ENCODE measurements around the gene WNT3. TPM values are rescaled to one million over a fixed set of nuclear protein-coding genes. Genes with fewer than 3 reads are reported as not detected.
"Not testable (repeated sequence)": the region's sequence is repeated elsewhere in the genome, so short reads cannot be mapped to it uniquely, and the experiment has no call there.

Gene WNT3
- total RNA-seq, 1 donor from 2014 or later: 5.9 TPM

DNA sequence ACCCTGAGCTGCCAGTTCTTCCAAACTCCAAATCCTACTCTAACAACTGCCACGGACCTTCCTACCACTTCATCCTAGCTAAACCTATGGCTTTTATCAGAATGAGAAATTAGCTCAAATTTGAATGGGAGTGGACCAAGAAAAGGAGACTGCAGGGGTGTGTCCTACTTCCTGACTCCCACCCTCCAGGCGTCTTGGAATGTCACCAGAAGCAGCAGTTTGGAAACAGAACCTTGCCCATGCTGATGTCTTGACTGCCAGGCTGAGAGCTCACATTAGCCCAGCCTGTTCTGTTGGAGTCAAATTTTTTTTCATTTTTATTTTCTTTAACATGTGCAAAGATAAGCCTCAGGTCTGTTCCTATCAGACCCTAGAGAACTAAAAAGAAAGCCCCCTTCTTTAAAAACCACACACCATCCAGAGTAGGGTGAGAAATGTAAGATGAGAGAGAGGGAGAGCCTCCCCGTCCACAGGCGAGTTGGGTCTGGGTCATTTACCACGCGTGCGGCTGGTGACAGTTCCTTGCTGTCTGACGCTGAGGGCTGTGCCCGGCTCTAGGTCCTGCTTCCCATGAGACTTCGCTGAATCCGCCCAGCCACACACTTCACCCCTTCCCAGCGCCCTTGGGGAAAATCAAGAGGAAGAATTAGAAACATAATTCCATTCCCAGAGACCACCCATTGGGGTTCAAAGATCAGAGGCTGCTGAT lies 54.3 kb downstream of the WNT3 start:
- no peak for ATAC-seq

DNA sequence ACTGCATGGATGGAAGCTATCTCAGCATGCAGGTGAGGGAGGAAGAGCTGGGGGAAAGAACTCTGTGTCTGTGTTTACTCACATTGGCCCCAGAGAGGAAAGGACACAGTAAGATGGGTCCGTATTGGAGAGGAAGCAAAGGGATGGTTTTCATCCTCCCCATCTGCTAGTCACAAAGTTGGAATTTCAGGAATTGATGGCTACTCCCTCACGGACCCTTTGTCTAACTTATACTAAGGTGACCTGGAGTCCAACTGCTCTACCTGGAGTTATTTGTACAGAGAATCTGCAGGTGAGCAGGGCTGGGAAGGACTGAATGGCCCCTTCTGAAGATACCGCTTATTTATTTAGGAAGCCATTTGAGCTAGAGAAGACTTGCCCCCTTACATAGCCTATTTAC lies 55.1 kb downstream of the WNT3 start:
- ATAC-seq: no peak

DNA sequence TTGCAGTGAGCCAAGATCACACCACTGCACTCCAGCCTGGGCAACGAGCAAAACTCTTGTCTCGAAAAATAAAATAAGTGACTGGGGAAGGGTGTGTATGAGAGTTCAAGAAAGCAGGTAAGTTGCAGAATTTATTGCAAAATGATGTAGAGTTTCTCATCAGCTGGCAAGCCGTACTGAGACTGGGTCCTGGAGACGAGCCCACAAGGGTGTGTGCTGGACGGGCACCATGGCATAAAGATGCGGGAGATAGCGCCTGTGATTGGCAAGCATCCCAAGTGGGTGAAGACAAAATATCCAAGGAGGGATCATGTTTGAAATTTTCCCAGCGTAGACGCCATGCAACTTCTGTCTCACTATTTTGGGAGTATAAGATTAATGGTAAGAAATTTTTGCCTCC lies 59.4 kb downstream of the WNT3 start:
- ATAC-seq: no peak

DNA sequence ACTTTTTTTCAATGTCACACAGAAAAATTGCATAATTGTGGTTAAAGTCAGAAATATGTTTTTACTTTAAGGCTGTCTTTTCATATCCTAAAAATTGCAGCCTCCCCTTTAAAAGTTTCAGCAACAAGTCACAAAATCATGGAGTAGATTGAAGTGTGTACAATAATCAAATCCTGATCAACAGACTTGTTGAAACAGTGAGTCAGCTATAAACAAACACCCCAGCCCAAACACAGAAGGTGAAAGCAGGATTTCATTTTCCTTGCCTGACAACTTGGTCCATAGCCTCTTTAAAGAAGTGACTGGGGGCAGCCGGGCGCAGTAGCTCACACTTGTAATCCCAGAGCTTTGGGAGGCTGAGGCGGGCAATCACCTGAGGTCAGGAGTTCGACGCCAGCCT lies 59.9 kb downstream of the WNT3 start:
- ATAC-seq: peak; percentile 55

DNA sequence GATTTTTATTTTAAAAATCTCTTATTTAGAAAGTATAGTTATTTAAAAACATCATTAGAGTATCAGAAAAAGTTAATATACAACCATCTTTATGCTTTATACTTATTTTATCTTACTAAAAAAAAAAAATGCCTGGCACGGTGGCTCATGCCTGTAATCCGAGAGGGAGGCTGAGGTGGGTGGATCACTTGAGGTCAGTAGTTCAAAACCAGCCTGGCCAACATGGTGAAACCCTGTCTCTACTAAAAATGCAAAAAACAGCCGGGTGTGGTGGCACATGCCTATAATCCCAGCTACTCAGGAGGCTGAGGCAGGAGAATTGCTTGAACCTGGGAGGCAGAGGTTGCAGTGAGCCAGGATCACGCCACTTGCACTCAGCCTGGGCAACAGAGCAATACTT lies 60.9 kb downstream of the WNT3 start:
- not testable (repeated sequence) for ATAC-seq

DNA sequence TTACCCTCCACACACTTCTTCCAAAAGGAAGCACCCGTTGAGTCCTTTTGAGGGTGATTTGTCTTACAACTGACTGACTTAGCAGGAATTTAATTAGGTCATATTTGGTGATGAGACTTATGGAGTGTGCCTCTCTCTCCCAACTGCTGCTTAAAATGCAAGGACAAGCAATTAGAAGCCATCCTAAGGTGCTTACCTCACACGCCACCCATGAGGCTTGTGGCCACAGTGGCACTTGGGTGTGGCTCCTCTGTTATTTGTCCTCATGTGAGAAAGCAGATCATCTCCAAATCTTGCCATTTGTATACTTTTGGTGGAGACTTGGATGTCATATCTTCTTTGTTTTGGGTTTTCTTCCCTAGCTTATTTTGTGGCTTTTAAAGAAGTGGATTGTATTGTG lies 61.6 kb downstream of the WNT3 start:
- no peak for ATAC-seq

DNA sequence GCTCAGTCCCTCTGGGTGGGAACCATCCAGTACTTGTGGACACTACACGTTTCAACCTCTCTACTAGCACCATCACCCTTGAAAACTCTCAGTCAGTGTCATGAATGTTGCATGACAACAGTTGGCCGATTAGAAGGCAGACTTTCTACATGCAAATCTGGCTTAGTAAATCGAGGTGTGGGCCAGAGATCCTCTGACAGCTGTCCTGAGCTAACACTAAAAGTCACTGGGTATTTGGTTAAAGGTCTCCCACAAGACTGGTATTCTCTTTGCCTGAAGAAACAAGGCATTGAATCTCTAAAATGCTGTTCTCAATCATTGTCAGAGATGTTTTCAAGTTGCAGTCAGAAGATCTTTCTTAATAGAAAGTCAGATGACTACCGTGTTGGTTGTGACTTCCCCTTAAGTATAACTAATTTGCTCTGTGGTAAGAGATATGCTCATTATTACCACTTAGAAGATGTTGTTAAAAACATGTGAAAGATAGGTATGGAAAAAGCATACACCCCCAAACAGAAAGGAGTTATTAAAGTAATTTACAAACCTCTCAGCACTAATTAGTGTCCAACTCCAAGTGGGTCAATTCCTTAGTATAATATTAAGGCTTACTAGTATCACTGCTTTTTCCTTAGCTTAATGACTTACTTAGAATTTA lies 62.3 kb downstream of the WNT3 start:
- no peak for ATAC-seq

DNA sequence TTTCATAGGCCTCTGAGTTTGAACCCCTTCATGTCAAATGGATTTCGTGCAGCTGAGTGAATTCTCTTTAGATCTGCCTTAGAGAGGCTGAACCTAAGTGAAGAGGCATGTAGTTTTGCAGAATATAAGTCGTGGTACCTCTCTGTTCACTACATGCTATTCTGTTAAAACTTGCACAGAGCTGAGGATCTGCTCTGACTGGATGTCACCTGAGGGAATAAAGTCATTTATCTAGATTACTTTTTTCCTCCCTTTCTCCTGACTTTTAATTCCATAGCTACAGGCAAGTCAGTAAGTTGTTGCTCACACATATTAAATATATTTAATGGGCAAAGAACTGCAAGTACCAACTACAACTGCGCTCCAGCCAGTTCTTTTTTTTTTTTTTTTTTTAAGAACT lies 64.7 kb downstream of the WNT3 start:
- peak; percentile 65 for ATAC-seq

DNA sequence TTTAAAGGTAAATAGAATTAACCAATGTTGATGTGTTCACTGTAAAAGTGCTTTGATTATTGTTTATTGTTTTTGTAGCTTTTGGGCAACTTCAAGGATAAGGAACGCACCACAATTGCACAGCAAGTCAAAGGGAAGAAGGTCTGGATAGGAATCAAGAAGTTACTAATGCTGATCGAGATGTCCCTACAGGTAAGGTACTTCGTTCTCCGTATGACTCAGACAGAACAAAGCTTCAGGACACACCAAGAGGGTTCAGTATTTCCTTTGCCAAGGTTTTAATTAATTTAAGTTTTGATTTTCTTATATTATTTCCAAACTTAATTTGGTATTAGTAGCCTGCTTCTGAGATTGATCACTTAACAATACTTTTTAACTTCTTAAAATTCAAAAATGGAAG lies 67.1 kb downstream of the WNT3 start:
- peak; percentile 58 for ATAC-seq

DNA sequence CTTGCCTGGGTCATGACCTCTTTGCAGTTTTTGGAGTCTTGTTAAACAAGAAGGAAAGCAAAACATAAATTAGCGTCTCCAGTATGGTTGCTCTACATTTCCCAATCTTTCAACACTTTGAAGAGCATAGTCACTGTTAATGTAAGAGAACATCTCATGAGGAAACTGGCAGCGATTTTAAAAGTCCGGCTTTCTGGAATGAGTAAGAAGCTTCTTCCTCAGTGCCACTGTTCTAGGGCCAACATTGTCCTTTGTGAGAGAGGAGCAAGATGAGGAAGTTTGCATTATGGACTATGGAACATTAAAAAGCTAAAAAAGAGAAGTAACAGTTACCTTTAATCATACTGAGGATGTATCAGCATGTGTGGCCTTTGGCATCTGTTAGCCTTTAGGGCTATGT lies 73.1 kb downstream of the WNT3 start:
- ATAC-seq: no peak

DNA sequence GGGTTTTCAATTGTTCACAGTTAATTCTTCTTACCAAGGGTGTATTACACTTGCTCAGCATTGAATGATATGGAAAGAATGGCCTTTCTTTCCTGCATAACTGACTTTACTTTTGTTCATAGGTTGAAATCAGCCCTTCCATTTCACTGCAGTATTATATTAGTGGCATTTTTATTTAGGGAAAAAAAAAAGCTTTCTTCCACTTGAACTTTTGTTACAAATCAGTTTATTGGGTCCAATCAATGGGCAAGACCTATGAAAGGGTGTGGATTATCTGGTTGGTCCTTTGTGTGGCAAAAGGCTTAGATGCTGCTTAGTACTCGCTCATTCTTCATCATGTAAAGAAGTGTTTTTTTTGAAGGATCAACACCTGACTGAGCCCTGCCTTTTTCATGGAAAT lies 74.1 kb downstream of the WNT3 start:
- no peak for ATAC-seq

DNA sequence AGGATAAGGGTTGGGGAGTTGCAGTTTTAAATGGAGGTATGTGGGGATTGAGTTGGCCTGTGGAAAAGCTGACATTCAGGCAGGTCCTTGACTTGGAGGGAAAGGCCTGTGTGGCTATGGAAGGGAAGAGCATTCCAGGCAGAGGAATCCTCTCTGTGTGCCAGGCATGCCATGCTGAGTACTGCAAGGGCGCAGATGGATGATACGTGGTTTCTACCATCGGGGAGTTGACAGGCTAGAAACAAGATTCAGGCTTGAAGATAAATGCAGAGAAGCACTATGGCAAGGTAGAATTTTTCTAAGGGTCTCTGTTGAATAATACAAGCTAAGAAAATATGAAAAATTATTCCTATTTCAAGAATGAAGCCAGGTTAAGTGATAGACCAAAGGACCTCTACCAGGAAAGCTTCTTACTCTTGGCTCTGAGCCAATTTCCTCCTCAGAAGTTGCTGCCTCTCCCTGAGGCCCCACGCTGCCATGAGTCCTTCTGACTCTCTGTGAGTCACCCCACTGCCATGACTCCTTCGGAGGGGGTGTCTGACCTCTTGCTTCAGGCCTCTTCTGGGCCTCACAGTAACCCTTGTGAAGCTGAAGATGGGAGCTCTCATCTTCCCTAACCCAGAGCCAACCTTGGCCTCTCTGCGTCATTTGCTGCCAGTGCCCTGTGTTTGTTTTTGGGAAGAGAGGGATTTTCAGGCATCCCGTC lies 75.8 kb downstream of the WNT3 start:
- peak; percentile 99 for ATAC-seq

DNA sequence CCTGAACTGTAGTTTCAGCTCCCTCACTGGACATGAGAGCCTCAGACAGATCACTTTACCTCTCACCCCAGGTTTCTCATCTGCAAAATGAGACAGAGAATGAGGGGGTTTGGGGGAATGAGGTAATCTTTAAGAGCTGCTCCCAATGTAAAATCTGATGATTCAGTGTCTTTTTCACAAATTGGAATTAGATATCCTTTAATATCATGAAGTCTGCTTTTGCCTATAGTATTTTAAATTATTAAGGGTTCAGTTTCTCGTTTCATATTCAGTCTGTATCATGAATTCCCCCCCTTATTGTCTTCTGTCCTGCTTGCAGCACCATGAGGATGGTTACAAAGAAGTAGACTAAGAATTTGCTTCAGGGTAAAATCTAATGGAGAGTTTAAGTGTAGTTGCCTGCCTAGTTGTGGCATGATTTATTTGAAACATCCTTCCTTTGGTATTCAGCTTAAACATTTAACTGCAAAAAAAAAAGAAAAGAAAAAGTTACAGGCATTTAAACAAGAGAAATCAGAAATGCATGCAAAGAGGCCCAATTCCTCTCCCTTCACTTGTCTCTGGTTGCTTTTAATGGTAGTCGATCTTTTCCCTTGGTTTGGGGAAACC lies 77.3 kb downstream of the WNT3 start:
- ATAC-seq: no peak

DNA sequence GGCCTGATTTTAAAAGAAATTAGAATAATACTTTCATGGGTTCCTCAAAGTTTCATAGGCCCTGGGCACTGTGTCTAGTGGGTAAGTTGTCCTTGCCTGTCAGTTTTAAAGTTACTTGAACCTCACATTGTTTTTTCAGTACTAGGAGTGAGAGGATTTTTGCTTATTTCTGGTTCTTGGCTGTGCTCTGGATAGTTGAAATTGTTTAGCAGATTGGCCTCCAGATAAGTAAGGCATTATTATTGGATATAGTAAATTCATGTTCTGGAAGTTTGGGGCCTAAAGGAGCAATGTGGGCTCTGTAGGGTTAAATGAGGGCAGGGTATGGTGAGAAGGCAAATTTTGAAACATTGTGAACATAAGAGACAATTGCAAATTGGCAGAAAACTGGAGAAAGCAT lies 78.5 kb downstream of the WNT3 start:
- ATAC-seq: no peak

DNA sequence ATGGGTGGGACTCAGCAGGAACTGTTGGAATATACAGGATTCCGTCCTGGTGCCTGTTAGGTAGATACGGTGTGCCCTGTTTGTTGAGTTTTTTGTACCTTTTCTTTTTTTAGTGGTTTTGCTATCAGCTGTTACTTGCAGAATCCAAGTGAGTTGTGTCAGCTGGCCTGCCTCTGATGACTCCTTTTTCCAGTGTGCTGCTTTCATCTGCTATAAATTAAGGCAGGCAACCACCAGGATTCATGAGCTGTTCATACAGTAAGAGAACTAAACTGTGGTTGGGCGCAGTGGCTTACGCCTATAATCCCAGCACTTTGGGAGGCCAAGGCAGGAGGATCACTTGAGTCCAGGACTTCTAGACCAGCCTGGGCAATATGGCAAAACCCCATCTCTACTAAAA lies 79.9 kb downstream of the WNT3 start:
- ATAC-seq: no peak

DNA sequence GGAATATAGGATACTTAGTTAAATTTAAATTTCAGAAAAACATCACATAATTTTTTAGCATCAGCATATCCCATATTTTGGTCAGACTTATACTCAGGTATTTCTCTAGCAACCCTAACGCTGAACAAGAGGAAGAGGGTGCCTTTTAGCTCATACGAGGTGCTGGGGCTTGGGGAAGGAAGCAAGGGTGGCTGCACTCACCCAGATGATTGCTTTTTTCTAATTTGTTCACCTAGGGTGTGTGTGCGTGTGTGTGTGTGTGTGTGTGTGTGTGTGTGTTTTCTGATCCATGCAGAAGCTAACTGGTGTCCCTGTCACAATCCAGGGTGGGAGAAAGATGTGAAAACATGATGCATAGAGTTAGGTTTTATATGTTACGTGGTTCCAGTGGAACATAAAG lies 81.2 kb downstream of the WNT3 start:
- no peak for ATAC-seq

DNA sequence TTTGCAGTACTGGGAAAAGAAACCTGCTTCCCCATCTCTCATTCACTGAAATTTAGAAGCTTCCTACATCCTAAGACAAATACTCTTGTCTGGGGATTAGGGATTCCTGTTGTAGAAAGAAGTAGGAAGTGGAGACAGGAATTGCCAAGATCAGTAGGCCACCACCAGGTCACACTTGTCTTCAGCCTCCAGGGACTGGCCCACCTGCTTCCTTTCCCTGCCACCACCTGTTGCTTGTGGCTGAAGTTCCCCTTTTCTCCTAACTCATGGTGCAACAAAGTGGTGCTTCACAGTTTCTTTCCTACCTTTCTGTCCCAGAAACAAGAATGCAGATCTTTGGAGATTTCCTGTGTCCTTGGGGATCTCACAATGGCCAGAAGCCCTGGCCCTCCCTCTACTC lies 82.4 kb downstream of the WNT3 start:
- no peak for ATAC-seq

DNA sequence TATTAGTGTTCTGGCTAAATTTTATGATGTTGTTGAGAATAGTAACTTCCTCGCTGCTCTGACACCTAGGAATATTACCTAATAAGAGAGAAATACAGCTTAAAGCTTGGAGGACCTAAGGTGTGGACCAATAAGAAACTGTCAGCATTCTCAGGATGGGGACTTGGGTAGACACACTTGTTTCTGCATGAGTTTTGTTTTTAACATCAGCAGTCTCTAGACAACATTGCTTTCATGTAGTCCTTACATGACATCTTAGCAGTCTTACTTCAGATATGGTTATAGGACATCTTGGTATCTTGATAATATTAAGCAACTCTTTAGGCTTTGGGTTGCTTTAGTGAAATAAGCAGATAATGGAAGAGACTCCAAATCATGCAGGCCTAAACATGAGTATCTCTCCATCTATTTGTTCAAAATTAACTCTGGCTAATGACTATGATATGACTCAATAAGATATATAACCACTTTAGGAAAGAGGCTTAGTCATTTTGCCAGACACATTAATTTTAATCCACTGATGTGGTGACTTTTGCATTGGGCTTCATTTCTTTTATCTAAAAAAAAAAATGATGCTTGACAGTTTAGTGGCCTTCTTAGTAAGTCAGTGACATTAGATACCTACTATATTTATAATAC lies 84.5 kb downstream of the WNT3 start:
- ATAC-seq: peak; percentile 83

DNA sequence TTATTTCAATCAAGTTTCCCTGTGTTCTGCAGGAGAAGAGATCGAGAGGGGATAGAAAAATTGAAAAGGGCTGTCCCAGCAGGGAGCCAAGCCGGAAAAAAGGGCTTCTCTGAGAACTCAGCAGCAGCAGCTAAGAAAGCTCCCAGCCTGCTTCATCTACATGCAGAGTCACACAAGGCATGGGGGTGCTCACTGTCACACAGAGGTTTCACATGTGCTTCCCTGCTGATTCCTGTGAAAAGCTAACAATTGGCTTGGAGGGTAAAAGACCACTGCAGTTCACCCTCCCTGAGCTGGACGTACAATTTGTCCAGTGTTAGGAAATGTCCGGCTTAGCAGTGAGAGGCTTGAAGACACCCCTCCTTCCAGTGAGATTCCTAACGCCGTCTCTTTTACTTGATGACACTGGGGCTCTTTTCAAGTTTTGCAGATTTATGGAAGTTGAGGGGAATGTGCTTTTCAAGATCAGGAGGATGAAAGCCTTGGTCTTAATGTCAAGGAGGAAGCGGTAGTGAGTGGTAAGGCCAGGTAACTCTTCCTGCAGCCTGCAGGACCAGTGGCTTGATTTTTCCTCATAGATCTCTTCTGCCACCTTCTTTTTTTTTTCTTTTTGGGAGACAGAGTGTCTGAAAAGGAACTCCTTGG lies 85.6 kb downstream of the WNT3 start:
- no peak for ATAC-seq

DNA sequence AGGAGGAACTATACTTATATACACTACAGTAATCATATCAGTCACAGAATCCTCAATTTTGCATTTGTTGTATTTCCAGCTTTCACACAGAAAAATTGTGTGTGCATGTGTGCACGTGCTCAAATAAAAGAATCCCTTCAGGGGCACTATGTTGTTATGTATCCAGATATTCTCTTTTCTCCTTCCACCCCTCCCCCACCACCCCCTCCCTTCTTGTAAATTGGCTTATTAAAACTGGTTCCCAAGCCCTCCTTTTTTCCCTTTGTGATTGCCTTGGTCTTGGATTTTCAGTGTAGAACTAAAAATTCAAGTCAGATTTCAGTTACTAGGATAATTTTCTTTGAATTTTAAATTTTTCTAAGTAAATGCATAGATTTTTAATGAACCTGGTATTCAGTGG lies 86.3 kb downstream of the WNT3 start:
- no peak for ATAC-seq

DNA sequence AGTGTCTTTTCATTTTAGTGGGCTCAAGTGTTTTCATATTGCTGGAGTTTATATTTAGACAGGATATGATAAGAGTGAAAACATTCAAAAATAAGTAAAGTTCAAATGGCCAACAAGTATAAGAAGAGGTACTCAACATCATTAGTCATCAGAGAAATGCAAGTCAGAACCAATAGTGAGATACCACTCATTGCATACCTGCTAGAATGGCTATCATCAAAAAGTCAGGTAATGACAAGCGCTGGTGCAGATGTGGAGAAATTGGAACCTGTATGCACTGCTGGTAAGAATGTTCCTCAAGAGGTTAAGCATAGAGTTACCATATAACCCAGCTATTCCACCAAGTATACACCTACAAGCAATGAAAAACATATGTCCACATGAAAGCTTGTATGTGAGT lies 87.8 kb downstream of the WNT3 start:
- peak; percentile 46 for ATAC-seq

DNA sequence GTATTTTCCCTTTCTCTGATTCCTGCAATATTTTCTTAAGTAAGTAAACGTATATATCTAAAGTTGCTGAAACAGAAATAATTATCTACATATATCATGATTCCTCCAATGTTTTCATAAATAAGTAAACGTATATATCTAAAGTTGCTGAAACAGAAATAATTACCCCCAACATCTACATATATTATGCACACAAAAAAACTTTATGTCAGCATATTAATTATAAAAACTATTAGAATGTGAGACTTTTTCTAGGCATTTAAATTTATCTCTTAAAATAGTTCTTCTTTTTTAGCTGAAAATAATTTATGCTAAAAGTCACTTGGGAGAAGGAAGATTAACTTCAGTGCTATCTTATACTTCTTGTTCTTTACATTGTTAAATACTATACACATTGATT lies 88.5 kb downstream of the WNT3 start:
- no peak for ATAC-seq

Data from esophagus mucosa (tissue), 1 donor.